ENCODE data around the gene CTSV.
"Not testable (repeated sequence)": the region's sequence is repeated elsewhere in the genome, so short reads cannot be mapped to it uniquely, and the experiment has no call there.

The CTSV gene

GRCh38 chr9:97039514-97039860, 545 bp upstream of the CTSV start:
- no peak for DNase-seq

DNA sequence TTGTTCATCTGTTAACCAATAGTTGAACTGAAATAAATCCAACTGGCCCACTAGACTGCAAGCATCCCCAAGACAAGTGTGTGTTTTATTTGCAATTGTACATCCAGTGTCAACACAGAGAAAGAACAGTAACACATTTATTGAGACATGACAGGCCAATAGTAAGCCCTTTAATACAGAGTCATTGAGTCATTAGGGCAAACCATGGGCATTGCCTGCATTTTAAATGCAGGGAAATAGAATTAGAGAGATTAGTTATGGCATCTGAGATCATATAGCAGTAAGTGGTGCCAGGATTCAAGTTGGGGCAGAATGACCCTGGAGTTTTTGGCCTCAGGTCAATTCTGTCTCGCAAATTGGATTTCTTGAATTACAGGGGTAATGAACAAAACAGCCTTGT, 15.4 kb downstream of the CTSV start:
- DNase-seq, result not testable (repeated sequence)

DNA sequence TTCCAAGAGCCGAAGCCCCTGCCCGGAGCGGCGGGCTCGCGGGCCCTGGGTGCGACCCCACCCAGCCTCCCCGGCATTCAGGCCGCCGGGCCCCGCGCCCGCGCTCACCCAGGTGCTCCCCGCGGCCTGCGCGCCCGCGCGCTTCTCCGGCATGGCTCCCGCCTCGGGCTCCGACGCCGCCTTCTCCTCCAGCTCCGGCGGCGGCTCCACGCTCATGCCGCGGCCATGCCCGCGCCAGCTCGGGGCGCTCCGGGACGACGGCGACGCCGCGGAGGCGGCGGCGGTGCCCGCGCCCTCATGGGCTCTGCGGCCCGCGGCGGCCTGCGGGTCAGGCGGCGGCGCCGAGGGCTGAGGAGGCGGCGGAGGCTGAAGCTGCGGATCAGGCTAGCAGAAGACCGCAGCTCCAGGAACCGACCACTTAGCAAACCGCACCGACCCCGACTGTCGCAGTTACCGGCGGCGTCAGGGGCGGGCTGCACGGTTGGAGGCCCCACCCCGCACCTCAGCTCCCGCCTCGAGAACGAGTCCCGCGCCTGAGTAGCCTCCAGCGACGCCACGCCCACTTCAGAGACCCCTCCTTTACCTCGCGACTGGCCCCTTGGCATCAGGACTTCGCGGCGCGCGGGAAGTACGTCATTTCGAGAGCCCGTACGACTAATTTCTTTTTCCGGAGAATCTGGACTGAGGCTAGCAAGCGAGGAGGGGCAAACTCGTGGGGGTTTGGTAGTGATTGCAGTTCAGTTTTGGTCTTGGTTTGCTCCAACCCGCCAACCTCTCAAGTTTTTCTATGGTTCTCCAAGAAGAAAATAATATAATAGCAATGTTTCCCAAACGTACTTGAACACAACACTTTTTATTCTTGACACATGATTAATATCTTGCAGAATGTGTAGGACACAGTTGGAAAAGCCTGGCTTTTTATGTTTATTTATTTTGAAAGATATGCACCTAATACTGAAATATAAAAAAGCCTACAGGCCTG, 25.5 kb downstream of the CTSV start:
- DNase-seq, result peak; percentile 92

DNA sequence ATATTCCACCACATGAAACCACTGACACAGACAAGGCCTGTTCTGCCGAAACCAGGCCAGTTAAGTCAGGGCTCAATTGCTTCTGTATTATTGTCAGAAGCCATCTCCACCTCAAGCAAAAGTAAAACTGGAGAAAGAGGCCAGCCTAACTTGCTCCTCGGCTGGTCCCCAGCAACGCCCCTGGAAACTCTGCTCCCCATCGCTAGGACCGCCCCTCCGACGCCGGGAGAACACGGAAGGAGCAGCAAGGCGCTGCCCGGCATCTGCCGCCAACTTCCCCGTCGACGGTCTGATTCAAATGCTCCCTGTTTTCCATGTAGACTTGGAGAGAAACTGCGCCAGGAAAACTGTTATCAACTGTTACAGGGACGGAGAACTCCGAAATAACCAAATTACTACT, 26.3 kb downstream of the CTSV start:
- DNase-seq, result not testable (repeated sequence)

- not testable (repeated sequence) for DNase-seq
Observed at GRCh38 chr9:97002195-97002594, 36.7 kb downstream of the CTSV start.

GRCh38 chr9:97001338-97001737, 37.6 kb downstream of the CTSV start:
- not testable (repeated sequence) for DNase-seq

DNA sequence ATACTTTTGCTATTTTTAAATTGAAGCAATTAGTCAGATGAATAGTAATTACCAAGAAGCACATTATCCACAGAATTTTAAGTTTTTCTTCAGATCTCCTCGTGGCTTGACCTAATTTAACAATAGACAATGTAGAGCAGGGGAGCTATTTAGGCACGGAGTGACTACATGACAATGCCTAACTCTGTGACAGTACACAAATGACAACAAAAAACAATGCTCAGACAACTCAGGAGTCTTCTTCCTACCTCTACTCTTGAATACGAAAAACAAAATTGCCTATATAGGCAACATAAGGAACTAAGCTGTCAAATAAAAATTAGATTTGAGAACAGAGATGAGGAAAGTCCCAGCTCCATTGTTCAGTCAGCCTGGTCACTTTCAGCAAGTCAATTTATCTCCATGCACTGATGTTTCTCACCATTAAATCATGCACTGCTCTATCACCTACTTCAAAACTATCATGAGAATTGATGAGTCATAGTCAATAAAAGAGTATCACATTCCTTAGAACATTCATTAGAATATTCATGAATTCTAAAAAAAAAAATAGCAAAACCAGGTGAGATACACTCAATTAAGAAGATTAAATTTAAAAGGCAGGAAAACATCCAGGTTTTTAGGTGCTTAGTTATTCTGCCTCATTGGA, 38.7 kb downstream of the CTSV start:
- not testable (repeated sequence) for DNase-seq

GRCh38 chr9:96999733-97000132, 39.2 kb downstream of the CTSV start:
- not testable (repeated sequence) for DNase-seq

DNA sequence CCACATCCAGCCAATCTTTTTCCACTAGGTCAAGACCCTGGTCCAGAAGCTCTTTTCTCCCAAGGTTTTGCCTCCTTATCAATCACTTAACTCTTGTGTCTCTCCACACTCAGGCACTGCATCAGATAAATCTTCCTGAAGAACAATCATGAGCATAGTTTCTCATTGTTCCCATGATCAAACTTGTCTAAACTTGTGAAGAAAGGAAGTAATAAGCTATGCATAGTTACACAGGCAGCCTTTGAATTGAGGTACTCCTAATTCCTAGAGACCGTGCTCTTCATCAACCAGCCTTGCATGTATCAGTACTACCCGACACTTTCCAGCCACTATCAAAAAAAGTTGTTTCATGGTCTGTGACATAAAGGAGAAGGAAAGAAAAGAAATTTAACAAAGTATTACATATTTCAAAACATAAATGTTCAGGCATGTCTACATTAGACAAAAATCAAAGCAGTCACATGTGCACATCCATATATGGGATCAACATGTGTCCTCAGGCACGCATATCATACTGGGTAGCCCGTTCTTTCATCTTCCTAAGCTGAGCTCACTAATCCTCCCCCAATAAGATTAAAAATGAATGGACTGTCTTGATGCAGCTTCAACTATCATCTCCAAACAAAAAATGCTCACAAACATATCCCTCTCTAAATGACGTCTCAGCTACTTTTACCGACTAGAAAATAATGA, 41.8 kb downstream of the CTSV start:
- not testable (repeated sequence) for DNase-seq

GRCh38 chr9:96994531-96995016, 44.4 kb downstream of the CTSV start:
- DNase-seq, result not testable (repeated sequence)

DNA sequence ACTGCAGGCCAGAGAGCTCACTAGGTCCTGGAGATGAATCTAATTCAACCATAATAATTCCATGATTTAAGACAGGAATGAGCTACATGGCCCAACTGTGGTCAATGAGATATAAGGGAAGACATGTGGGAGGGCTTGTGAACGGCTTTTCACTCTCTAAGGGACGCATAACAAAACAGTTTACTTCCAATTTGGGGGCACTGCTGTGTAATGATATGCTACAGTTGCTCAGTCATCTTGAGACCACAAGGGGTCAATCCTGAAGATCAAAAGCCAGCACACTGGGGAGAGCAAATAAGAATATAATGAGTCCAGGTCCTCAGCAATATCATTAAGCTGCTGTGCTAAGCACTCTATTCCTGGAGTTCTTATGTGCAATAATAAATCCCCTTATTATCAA, 46.6 kb downstream of the CTSV start:
- DNase-seq, result not testable (repeated sequence)

DNA sequence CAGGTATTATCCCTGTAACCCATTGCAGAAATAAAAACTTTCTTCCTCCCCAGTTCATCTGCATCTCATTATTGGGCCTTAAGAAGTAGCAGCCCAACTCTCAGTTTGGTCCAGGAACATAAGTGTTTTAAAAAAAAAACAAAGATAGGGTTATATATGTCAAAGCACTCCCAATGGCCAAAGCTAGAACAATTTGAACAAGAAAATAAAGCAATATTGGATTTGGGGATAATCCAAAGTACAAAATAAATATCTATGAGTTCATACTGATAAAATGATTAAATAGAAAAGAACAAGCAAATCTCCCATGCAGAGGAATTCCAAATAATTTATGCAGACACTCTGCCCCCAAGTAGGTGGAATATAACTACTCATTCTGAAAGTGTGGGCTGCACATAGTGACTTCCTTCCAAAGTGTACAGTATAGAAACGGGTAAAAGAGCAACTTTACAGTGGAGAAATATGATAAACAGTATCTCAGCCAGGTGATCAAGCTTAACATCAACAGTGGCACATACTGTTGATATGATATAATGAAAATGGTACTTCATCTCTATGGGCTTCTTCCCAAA, 49.1 kb downstream of the CTSV start:
- not testable (repeated sequence) for DNase-seq

- not testable (repeated sequence) for DNase-seq
Observed at GRCh38 chr9:96984887-96985286, 54.1 kb downstream of the CTSV start.

DNA sequence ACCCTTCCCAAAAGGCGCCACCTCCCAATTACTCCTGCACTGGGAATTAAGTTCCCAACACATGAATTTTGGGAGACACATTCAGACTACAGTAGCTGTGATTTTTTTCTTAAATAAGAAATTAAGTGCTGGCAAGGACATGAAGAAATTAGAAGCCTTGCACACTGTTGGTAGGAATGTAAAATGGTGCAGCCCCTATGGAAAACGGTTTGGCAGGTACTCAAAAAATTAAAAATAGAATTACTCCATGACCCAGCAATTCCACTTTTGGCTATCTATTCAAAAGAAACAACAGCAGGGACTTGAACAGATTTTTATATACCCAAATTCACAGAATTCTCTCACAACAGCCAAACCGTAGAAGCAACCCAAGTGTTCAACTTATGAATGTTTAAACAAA, 54.8 kb downstream of the CTSV start:
- not testable (repeated sequence) for DNase-seq

DNA sequence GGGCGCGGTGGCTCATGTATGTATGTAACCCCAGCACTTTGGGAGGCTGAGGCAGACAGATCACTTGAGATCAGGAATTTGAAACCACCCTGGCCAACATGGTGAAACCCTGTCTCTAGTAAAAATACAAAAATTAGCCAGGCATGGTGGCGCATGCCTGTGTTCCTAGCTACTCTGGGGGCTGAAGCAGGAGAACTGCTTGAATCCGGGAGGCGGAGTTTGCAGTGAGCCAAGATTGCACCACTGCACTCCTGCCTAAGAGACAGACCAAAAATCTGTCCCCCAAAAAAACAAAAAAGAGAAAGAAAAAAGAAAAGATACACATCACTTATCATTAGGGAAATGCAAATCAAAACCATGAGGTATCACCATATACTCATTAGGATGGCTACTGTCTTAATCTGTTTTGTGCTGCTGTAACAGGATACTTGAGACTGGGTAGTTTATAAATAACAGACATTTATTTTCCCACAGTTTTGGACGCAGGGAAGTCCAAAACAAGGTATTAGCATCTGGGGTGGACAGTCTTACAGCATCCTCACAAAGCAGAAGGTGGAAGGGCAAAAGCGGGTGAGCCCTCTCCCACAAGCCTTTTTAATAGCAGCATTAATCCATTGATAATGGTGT, 55.3 kb downstream of the CTSV start:
- not testable (repeated sequence) for DNase-seq

Data from activated effector memory CD4-positive, alpha-beta T cell treated with anti-CD3 and anti-CD28 coated beads, Interleukin-2, amount 50 U/mL, for 16 hours (primary cell).